ENCODE data around the gene NUDC. TPM values are rescaled to one million over a fixed set of nuclear protein-coding genes. Genes with fewer than 3 reads are reported as not detected.

Gene NUDC
- total and polyA plus RNA-seq, 2 of the 13 experiments (the other 11 are each of a cell fraction or from before 2014, with no cell fraction given), result 34.7 to 104 TPM

- TF ChIP-seq, protein P1, sequence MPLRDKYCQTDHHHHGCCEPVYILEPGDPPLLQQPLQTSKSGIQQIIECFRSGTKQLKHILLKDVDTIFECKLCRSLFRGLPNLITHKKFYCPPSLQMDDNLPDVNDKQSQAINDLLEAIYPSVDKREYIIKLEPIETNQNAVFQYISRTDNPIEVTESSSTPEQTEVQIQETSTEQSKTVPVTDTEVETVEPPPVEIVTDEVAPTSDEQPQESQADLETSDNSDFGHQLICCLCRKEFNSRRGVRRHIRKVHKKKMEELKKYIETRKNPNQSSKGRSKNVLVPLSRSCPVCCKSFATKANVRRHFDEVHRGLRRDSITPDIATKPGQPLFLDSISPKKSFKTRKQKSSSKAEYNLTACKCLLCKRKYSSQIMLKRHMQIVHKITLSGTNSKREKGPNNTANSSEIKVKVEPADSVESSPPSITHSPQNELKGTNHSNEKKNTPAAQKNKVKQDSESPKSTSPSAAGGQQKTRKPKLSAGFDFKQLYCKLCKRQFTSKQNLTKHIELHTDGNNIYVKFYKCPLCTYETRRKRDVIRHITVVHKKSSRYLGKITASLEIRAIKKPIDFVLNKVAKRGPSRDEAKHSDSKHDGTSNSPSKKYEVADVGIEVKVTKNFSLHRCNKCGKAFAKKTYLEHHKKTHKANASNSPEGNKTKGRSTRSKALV (CRISPR knock-in tag; IDR thresholded peaks at IDR 0.05), result no peak
- TF ChIP-seq DMAP1 (CRISPR knock-in tag; IDR thresholded peaks at IDR 0.05) (no peak), ONECUT2 (CRISPR knock-in tag; IDR thresholded peaks at IDR 0.05) (peak; percentile 87), NKX3-1 (CRISPR knock-in tag; IDR thresholded peaks at IDR 0.05) (no peak), MYNN (CRISPR knock-in tag; IDR thresholded peaks at IDR 0.05; ENCODE audit: low read depth) (no peak), PTBP1 (IDR thresholded peaks at IDR 0.05; ENCODE audit: low read depth, low read length, poor library complexity, severe bottlenecking) (no peak), IRX3 (CRISPR knock-in tag; IDR thresholded peaks at IDR 0.05; ENCODE audit: borderline replicate concordance, low read depth) (no peak), CHCHD3 (CRISPR knock-in tag; IDR thresholded peaks at IDR 0.05) (no peak), ZNF615 (CRISPR knock-in tag; IDR thresholded peaks at IDR 0.05; ENCODE audit: borderline replicate concordance) (peak; percentile 46; the same call in 1 of the 2 replicates), MAX (IDR thresholded peaks at IDR 0.05) (peak; percentile 79), KDM1A (CRISPR knock-in tag; IDR thresholded peaks at IDR 0.05) (no peak), ESRRA (CRISPR knock-in tag; IDR thresholded peaks at IDR 0.05; ENCODE audit: low read depth) (peak; percentile 86), RELA (CRISPR knock-in tag; IDR thresholded peaks at IDR 0.05) (peak; percentile 70; the same call in 1 of the 2 replicates), MEIS1 (CRISPR knock-in tag; IDR thresholded peaks at IDR 0.05; ENCODE audit: borderline replicate concordance) (peak; percentile 74; the same call in 1 of the 2 replicates), JDP2 (CRISPR knock-in tag; IDR thresholded peaks at IDR 0.05; ENCODE audit: borderline replicate concordance) (no peak), ZNF34 (CRISPR knock-in tag; IDR thresholded peaks at IDR 0.05; ENCODE audit: borderline replicate concordance) (no peak), PCBP2 (optimal IDR thresholded peaks at IDR 0.05; ENCODE audit: low read depth, low read length, poor library complexity, severe bottlenecking) (no peak), MED13 (CRISPR knock-in tag; IDR thresholded peaks at IDR 0.05) (peak; percentile 22; the same call in 1 of the 2 replicates)
- TF ChIP-seq, protein P2, sequence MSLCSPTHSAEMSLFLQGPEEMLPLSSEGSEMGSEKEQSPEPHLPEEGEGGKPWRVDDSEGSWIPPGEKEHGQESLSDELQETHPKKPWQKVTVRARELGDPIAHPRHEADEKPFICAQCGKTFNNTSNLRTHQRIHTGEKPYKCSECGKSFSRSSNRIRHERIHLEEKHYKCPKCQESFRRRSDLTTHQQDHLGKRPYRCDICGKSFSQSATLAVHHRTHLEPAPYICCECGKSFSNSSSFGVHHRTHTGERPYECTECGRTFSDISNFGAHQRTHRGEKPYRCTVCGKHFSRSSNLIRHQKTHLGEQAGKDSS (CRISPR knock-in tag; IDR thresholded peaks at IDR 0.05; ENCODE audit: borderline replicate concordance, low read depth), result 0 out of 2 replicates have a peak, but pooled peaks have one; percentile 10
- TF ChIP-seq, protein P3, sequence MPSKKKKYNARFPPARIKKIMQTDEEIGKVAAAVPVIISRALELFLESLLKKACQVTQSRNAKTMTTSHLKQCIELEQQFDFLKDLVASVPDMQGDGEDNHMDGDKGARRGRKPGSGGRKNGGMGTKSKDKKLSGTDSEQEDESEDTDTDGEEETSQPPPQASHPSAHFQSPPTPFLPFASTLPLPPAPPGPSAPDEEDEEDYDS (CRISPR knock-in tag; IDR thresholded peaks at IDR 0.05), result peak; percentile 87; the same call in 1 of the 2 replicates
- TF ChIP-seq, protein P4, sequence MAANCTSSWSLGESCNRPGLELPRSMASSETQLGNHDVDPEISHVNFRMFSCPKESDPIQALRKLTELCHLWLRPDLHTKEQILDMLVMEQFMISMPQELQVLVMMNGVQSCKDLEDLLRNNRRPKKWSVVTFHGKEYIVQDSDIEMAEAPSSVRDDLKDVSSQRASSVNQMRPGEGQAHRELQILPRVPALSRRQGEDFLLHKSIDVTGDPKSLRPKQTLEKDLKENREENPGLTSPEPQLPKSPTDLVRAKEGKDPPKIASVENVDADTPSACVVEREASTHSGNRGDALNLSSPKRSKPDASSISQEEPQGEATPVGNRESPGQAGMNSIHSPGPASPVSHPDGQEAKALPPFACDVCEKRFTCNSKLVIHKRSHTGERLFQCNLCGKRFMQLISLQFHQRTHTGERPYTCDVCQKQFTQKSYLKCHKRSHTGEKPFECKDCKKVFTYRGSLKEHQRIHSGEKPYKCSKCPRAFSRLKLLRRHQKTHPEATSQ (CRISPR knock-in tag; IDR thresholded peaks at IDR 0.05; ENCODE audit: borderline replicate concordance), result peak; percentile 83; the same call in 1 of the 2 replicates
- TF ChIP-seq, protein P5, sequence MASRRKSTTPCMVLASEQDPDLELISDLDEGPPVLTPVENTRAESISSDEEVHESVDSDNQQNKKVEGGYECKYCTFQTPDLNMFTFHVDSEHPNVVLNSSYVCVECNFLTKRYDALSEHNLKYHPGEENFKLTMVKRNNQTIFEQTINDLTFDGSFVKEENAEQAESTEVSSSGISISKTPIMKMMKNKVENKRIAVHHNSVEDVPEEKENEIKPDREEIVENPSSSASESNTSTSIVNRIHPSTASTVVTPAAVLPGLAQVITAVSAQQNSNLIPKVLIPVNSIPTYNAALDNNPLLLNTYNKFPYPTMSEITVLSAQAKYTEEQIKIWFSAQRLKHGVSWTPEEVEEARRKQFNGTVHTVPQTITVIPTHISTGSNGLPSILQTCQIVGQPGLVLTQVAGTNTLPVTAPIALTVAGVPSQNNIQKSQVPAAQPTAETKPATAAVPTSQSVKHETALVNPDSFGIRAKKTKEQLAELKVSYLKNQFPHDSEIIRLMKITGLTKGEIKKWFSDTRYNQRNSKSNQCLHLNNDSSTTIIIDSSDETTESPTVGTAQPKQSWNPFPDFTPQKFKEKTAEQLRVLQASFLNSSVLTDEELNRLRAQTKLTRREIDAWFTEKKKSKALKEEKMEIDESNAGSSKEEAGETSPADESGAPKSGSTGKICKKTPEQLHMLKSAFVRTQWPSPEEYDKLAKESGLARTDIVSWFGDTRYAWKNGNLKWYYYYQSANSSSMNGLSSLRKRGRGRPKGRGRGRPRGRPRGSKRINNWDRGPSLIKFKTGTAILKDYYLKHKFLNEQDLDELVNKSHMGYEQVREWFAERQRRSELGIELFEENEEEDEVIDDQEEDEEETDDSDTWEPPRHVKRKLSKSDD (CRISPR knock-in tag; IDR thresholded peaks at IDR 0.05; ENCODE audit: low read depth), result no peak
Observed at GRCh38 chr1:26910343-26911160, 11.0 kb upstream of the NUDC start (continued).

Measured in HepG2 (cell line).